Measurements from ENCODE around the gene TNS1.

The TNS1 gene

DNA sequence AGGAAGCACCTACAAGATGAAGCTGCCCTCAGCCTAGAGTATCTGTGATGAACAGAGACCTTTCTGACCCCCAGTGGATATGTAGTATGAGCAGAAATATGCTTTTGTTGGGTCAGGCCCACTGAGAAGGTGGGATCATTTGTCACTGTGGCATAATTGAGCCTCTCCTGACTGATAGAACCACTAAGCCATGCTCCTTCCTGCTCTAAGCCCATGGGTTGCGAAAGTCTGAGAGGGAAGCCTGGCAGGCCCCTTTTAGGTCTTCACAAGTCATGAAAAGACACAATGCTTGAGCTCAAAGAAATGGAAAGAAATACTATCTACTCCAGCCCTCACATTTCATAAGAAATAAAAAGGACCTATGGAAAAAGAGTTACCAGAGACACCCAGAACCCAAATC, 127.7 kb downstream of the TNS1 start:
- TF ChIP-seq, protein P1, sequence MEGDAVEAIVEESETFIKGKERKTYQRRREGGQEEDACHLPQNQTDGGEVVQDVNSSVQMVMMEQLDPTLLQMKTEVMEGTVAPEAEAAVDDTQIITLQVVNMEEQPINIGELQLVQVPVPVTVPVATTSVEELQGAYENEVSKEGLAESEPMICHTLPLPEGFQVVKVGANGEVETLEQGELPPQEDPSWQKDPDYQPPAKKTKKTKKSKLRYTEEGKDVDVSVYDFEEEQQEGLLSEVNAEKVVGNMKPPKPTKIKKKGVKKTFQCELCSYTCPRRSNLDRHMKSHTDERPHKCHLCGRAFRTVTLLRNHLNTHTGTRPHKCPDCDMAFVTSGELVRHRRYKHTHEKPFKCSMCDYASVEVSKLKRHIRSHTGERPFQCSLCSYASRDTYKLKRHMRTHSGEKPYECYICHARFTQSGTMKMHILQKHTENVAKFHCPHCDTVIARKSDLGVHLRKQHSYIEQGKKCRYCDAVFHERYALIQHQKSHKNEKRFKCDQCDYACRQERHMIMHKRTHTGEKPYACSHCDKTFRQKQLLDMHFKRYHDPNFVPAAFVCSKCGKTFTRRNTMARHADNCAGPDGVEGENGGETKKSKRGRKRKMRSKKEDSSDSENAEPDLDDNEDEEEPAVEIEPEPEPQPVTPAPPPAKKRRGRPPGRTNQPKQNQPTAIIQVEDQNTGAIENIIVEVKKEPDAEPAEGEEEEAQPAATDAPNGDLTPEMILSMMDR (IDR thresholded peaks at IDR 0.05; ENCODE audit: insufficient read depth, low read depth, low read length, missing control alignments) = no peak
- no peak for DNase-seq (ENCODE audit: low read depth)
- no peak overlapping the region for H3K4me3 ChIP-seq (ENCODE audit: low read depth, low read length)

DNA sequence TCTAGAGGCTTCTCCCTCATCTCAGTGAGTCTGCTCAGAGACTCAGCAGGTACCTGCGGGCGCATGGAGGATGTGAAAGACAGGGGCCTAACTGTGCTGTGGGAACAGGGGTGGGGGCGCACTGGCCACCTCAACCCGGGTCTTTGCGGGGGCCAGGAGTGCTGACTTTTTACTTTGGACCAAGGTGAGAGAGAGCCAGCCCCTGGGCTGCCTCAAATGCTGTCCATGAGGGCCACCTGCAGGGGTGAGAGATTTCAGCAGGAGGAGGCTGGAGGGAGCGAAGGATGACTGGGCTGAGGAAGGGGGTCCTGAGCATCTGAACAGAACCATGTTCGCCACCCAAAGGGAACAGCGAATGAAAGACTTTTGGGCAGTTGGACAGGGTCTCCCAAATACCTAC, 129.4 kb downstream of the TNS1 start:
- DNase-seq (ENCODE audit: low read depth) = no peak
- TF ChIP-seq, protein P1 (IDR thresholded peaks at IDR 0.05; ENCODE audit: insufficient read depth, low read depth, low read length, missing control alignments) = no peak
- H3K4me3 ChIP-seq (ENCODE audit: low read depth, low read length) = no peak overlapping the region

DNA sequence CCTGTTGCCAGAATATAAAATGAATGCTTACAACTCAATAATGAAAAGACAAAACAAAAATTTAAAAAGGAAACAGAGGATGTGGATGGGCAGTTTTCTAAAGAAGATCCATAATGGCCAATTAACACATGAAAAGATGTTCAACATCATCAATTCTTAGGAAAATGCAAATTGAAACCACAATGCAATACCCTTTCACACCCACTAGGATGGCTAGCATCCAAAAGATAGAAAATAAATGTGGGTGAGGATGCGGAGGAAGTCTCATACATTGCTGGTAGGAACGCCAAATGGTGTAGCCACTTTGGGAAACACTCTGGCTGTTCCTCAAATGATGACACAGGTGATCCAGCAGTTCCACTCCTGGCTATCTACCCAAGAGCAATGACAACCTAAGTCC, 130.5 kb downstream of the TNS1 start:
- DNase-seq (ENCODE audit: low read depth) = no peak
- no peak overlapping the region for H3K4me3 ChIP-seq (ENCODE audit: low read depth, low read length)
- TF ChIP-seq, protein P1 (IDR thresholded peaks at IDR 0.05; ENCODE audit: insufficient read depth, low read depth, low read length, missing control alignments) = no peak

DNA sequence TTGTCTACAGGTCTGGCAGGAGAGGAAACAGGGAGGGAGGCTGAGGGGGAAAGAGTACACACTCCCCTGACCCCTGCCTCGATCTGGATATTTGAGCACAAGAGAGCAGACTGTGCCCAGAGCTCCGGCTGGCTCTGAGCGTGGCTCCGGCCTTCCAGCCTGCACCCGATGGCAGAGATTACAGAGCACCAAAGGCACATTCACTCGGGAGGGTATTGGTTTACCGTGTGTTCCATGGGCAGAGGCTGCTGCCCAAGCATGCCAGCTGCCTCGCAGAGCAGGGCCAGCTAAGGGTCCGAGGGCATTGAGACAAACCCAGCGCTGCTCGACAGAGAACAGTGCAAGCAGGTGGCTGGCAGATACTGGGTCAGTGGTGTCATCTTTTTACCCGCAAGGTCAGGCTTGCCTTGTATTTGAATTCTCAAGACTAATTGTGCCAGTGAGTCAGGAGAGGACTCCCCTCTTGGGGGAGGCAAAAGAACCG, 132.2 kb downstream of the TNS1 start:
- TF ChIP-seq, protein P1 (IDR thresholded peaks at IDR 0.05; ENCODE audit: insufficient read depth, low read depth, low read length, missing control alignments) = no peak
- no peak overlapping the region for H3K4me3 ChIP-seq (ENCODE audit: low read depth, low read length)
- no peak for DNase-seq (ENCODE audit: low read depth)

DNA sequence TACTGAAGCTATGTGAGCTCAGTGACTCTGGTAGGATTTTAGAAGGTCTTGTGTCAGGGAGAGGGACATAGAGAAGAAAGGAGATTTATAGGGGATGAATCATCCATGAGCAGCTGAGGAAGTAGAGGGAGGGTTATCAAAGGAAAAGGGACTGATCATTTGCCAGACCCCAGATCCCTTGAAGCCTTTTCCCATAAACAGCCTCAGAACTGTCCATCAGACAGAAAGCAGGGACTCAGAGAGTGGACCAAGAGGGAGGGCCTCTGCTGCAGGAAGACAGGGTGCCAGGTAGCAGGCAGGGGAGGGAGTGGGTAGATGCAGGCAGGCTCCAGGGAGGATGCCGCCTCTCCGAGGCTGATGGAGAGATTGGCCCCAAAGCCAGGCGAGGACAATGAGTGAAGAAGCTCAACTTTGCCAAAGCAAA, 133.9 kb downstream of the TNS1 start:
- TF ChIP-seq, protein P1 (IDR thresholded peaks at IDR 0.05; ENCODE audit: insufficient read depth, low read depth, low read length, missing control alignments) = no peak
- DNase-seq (ENCODE audit: low read depth) = no peak
- no peak overlapping the region for H3K4me3 ChIP-seq (ENCODE audit: low read depth, low read length)

DNA sequence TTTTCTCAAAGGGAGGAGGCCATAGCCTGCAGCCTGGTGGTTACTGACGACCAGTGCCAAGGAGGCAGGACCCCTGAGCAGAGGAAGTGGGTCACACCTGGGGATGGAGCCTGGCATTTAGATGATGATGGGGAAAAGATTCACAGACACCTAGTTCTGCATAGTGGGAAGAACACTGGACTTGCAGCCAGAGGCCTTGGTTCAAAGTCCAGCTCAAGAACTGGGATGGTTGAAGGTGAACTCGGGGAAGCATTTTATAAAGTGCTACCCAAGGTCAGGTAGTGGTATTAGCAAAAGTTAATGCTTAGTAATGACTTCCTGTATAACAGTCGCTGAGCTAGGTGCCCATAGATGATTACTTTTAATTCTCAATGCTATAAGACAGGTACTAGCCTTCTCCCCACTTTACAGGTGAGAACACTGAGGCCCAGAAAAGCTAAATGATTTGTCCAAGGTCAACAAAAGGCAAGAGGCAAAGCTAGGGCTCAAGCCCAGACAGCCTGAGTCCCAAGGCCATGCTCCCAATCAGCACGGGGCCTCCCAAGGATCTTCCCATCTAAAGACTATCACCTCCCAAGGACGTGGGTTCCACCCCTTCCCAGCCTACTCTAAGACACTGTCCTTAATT, 134.4 kb downstream of the TNS1 start:
- TF ChIP-seq, protein P1 (IDR thresholded peaks at IDR 0.05; ENCODE audit: insufficient read depth, low read depth, low read length, missing control alignments) = no peak

DNA sequence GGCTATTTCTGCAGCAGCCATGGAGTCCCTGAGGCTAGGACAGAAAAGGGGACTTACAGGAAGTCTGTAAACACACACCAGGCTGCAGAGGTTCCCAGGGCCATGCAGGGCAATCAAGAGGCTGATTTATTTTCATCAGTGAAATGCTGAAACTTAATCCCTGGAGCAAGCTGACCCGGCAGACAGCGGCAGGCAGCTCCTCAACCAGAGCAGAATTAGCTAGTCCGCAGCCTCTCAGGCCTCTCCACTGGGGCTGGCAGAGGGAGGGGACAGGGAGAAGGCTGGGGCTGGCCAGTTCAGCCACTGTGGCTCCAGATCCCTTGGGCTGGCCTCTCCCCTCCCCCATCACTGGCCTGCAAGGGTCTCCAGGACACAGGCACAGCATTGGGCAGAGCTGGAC, 136.3 kb downstream of the TNS1 start:
- TF ChIP-seq, protein P1 (IDR thresholded peaks at IDR 0.05; ENCODE audit: insufficient read depth, low read depth, low read length, missing control alignments) = no peak
- DNase-seq (ENCODE audit: low read depth) = no peak
- H3K4me3 ChIP-seq (ENCODE audit: low read depth, low read length) = no peak overlapping the region

More for the DNA sequence above, 134.4 kb downstream of the TNS1 start:
- no peak overlapping the region for H3K4me3 ChIP-seq (ENCODE audit: low read depth, low read length)
- DNase-seq (ENCODE audit: low read depth) = no peak

Data from GM12865 (cell line).